Neural progenitor cell (in vitro differentiated cells): ENCODE measurements around the gene MPC1.

Experiments used
- EZH2phosphoT487 ChIP-seq: fragments of 200-600 bp; sonication (generic); IDR thresholded peaks from 2 replicates; pipeline ENCODE4 v1.6.1; 2017; ENCODE audit warnings: antibody characterized with exemption
- TF ChIP-seq, protein P1 (sequence below): fragments of 200-600 bp; sonication (generic); IDR thresholded peaks from 2 replicates; pipeline ENCODE4 v1.5.1; 2017; ENCODE audit warnings: antibody characterized with exemption, mild to moderate bottlenecking

DNA sequence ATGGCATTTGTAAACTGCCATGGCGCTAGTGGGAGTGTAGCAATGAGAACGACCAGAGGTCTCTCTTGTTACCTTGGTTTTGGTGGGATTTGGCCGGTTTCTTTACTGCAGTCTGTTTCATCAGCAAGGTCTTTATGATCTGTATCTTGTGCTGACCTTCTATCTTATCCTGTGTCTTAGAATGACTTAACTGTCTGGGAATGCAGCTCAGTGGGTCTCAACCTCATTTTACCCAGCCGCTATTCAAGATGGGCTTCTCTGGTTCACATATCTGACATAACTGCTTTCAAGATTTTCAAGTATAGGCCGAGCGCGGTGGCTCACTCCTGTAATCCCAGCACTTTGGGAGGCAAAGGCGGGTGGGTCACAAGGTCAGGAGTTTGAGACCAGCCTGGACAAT is 38.5 kb downstream of the MPC1 start:
- TF ChIP-seq, protein P1, sequence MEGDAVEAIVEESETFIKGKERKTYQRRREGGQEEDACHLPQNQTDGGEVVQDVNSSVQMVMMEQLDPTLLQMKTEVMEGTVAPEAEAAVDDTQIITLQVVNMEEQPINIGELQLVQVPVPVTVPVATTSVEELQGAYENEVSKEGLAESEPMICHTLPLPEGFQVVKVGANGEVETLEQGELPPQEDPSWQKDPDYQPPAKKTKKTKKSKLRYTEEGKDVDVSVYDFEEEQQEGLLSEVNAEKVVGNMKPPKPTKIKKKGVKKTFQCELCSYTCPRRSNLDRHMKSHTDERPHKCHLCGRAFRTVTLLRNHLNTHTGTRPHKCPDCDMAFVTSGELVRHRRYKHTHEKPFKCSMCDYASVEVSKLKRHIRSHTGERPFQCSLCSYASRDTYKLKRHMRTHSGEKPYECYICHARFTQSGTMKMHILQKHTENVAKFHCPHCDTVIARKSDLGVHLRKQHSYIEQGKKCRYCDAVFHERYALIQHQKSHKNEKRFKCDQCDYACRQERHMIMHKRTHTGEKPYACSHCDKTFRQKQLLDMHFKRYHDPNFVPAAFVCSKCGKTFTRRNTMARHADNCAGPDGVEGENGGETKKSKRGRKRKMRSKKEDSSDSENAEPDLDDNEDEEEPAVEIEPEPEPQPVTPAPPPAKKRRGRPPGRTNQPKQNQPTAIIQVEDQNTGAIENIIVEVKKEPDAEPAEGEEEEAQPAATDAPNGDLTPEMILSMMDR = no peak
- no peak for TF ChIP-seq EZH2phosphoT487
